Adipose tissue (tissue), 3 donors: ENCODE measurements around the gene PRKD1. TPM values are rescaled to one million over a fixed set of nuclear protein-coding genes. Genes with fewer than 3 reads are reported as not detected.

Source experiments
- H3K27ac ChIP-seq: one replicate; pipeline ENCODE4 v1.5.1; 2013; ENCODE audit warnings: low read depth, low read length
- WGBS, 3 donors: extraction: QIAGEN DNeasy Blood & Tissue Kit; methylation state at CpG; one replicate each; pipeline ENCODE4 v1.1.7; 2013; 5-methylcytosine and 5-hydroxymethylcytosine counted together
- polyA plus RNA-seq, 3 donors: library from polyadenylated mRNA; stranded (reverse); fragments of 200-250 nt; gene quantifications; one replicate each; pipeline ENCODE4 v1.2.3, GENCODE V29; 2013
- donor health status: healthy with polysubstance abuse.
- donor health status: Bipolar disorder and iron deficiency.
- donor health status: healthy.

The PRKD1 gene
- polyA plus RNA-seq, 3 donors = 3.7 to 9.9 (median 5.4) TPM

DNA sequence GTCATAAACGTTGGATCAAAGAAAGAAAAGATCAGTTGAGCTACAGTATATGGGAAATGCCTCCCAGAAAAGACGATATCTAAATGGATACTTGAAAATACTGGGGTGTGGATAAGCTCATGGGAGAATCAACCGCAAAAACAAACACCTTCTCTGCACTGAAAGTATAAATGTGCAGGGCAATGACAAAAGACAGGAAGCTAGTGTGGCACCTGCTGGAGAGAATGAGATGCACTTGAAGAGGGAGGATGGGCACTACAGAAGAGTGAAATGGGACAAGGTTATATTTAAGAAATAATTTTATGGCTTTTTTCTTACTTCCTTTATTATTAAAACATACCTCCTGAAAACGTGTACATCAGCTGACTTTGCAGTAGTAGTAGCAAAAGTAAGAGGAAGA, 153.7 kb downstream of the PRKD1 start:
- no peak overlapping the region for H3K27ac ChIP-seq
- WGBS, 3 donors = 58 to 66% (median 60%) methylated on average over 4 of the region's 4 CpGs

- 82 to 100% (median 86%) methylated on average over 2 of the region's 2 CpGs for WGBS, 3 donors
- no peak overlapping the region for H3K27ac ChIP-seq
Measured at GRCh38 chr14:29763342-29763858, 164.2 kb downstream of the PRKD1 start.

DNA sequence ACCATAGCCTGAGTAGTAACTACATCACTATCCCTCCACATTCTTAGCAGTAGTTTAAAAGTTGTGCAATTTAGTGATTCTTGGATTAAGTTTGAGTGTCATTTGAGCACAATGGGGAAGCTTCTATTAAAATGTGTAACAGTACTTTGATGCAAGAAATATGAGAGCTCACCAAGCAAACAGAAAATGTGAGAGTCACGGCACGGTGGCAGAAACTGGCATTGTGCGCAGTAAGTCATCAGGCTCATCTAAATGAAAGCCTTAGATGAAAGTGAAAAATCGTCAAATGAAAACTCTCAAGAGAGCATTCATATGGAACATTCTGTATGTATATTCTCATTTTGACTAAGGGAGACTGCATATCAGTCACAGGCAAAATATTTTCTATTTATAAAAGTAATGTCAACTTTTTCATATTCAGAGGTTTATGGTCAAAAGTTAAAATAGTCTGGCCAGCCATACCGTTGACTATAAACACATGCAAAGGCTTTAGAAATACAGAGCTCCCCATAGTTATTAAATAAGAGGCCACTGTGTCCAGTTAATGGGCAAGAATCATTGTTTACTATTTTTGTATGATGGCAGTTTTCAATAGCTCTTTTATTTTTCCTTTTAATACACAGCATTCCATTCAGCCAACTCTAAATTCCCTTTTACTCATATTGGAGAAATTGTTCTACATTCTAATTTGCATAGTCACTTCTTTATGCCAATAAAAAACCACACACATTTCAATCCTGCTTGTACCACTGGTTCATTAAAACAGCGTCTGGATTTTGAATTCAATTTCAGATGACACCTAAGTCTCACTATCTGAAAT, 167.9 kb downstream of the PRKD1 start:
- no peak overlapping the region for H3K27ac ChIP-seq
- WGBS, 3 donors = 87 to 94% (median 91%) methylated on average over 6 of the region's 6 CpGs

DNA sequence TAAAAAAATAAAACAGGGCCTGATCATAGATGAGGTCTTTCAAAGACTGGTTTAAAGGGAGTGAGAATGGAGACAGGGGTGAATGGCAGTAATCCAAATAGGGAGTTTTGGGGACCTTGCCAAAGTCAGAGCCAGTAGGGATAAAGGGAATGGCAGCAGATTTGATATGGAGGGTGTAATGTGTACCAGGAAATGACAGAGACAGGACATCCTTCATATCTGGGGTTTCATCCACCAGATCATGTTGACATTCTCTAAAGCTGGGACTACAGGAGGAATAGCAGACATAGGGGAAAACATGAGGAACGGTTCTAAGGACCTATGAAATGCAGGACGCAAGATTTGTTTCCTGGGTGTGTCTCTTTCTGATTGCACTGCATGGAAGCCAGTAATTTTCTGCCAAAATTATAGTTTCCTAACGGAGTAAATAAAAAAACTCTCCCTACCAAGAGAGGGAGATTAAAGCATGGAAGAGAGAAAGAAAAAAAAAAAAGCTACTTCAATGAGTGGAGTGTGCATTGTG, 169.9 kb downstream of the PRKD1 start:
- WGBS, 3 donors = 34 to 79% (median 35%) methylated on average over 3 of the region's 3 CpGs

GRCh38 chr14:29757188-29757680, 170.4 kb downstream of the PRKD1 start:
- 80 to 96% (median 93%) methylated on average over 1 of the region's 1 CpG for WGBS, 3 donors
- H3K27ac ChIP-seq = no peak overlapping the region

More for the DNA sequence above, 169.9 kb downstream of the PRKD1 start:
- no peak overlapping the region for H3K27ac ChIP-seq

- H3K27ac ChIP-seq = no peak overlapping the region
- WGBS, 3 donors = 93 to 96% (median 95%) methylated on average over 1 of the region's 1 CpG
Measured at GRCh38 chr14:29756019-29756385, 171.6 kb downstream of the PRKD1 start.

GRCh38 chr14:29755311-29756018, 172.2 kb downstream of the PRKD1 start:
- 25 to 69% (median 61%) methylated on average over 4 of the region's 4 CpGs for WGBS, 3 donors
- H3K27ac ChIP-seq = no peak overlapping the region

DNA sequence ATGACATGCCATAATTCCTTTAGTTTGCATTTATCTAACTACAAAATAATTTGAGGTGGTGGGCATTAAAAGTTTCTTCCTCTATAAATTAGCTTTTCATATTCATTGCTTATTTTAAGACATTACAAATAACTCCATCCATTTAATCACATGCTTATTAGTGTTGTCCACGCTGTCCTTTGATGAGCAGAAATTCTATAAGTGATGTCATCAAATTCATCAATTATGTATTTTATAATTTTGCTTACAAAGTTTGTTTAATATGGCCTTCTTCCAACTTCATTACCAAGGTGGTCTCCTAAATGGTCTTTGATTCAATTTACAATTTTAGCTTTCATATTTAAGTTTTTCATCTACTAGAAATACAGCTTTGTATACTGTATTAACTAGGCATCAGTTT, 173.5 kb downstream of the PRKD1 start:
- WGBS, 3 donors = 52 to 96% (median 93%) methylated on average over 1 of the region's 1 CpG
- no peak overlapping the region for H3K27ac ChIP-seq

- 46 to 81% (median 55%) methylated on average over 3 of the region's 3 CpGs for WGBS, 3 donors
- no peak overlapping the region for H3K27ac ChIP-seq
Measured at GRCh38 chr14:29752221-29752923, 175.3 kb downstream of the PRKD1 start.

- no peak overlapping the region for H3K27ac ChIP-seq
- WGBS, 3 donors = 16 to 51% (median 45%) methylated on average over 2 of the region's 2 CpGs
Measured at GRCh38 chr14:29749829-29750228, 177.8 kb downstream of the PRKD1 start.

DNA sequence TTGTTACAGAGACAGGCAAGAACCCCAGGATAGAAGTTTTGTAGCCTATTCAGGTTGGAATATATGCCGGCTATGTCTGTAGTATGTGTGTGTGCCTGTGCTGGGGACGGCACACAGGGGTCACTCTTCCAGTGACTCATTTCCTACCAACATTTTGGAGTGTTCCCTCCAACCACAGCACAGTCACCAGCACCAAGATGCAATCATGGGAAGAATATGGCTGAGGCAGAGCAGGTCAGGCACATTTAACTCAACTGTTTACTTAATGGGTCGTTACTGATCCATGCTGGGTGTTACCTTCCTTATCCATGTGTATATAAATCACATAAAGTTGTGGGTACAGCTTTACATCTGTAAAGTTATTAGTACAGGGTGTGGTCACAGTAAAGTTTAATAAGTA, 178.3 kb downstream of the PRKD1 start:
- WGBS, 3 donors = 51 to 64% (median 57%) methylated on average over 3 of the region's 3 CpGs
- H3K27ac ChIP-seq = no peak overlapping the region

- WGBS, 3 donors = 36 to 72% (median 39%) methylated on average over 3 of the region's 3 CpGs
- no peak overlapping the region for H3K27ac ChIP-seq
Measured at GRCh38 chr14:29745863-29746262, 181.8 kb downstream of the PRKD1 start.

GRCh38 chr14:29743531-29743930, 184.1 kb downstream of the PRKD1 start:
- WGBS, 3 donors = 44 to 62% (median 60%) methylated on average over 3 of the region's 3 CpGs
- no peak overlapping the region for H3K27ac ChIP-seq

DNA sequence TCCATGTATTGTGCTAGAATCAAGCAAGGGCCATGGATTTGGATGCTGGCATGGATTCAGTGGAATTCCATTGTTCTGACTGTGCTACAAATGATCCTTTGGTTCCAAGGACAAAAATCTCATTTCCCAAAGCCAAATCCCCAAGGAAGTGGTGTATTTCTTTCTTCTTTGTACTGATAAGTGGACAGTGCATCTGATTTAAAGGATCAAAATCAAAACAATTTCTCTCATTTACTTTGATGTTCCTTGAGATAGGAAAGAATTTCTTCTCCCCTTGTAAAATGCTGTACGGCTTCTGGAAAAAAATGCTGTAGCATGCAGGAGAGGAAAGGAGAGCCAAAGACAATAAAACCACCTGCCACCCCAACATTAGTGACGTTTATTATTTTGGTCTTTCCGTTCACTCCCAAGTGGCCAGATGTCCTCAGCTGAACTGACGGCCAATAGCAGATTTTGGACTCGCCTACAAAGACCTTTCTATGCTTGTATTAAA, 185.7 kb downstream of the PRKD1 start:
- 48 to 60% (median 54%) methylated on average over 5 of the region's 5 CpGs for WGBS, 3 donors
- no peak overlapping the region for H3K27ac ChIP-seq

GRCh38 chr14:29740491-29740890, 187.2 kb downstream of the PRKD1 start:
- H3K27ac ChIP-seq = no peak overlapping the region

- no peak overlapping the region for H3K27ac ChIP-seq
- WGBS, 3 donors = 78 to 91% (median 83%) methylated on average over 1 of the region's 1 CpG
Measured at GRCh38 chr14:29738950-29739349, 188.7 kb downstream of the PRKD1 start.

- no peak overlapping the region for H3K27ac ChIP-seq
- 45 to 73% (median 59%) methylated on average over 1 of the region's 1 CpG for WGBS, 3 donors
Measured at GRCh38 chr14:29738056-29738455, 189.6 kb downstream of the PRKD1 start.

GRCh38 chr14:29735459-29735858, 192.2 kb downstream of the PRKD1 start:
- 91 to 96% (median 94%) methylated on average over 4 of the region's 4 CpGs for WGBS, 3 donors
- H3K27ac ChIP-seq = no peak overlapping the region
